OCI-LY1 (cell line): ENCODE data around the gene TNS3.

Experiments
- CTCF ChIP-seq: fragments of 200-600 bp; sonication (generic), shearing (Covaris generic); IDR thresholded peaks from 2 replicates; pipeline ENCODE4 v1.5.1; 2017; ENCODE audit warnings: mild to moderate bottlenecking, antibody characterized with exemption, low read length, moderate library complexity, mixed read lengths
- EZH2 ChIP-seq: fragments of 200-600 bp; sonication (generic), shearing (Covaris generic); IDR thresholded peaks from 2 replicates; pipeline ENCODE4 v1.8.0; 2017; ENCODE audit warnings: borderline replicate concordance, mixed run types, mild to moderate bottlenecking, antibody characterized with exemption, low read length, moderate library complexity, mixed read lengths

GRCh38 chr7:47576866-47577306, 5.0 kb downstream of the TNS3 start:
- TF ChIP-seq EZH2 = no peak
- TF ChIP-seq CTCF = no peak
